Mesothelial cell of epicardium (in vitro differentiated cells): ENCODE data around the gene WNT9A. TPM values are rescaled to one million over a fixed set of nuclear protein-coding genes. Genes with fewer than 3 reads are reported as not detected.
A peak's percentile ranks its signal among the peaks of the same experiment; 100 is the strongest.

Experiments
- DNase-seq, 2 experiments: peaks; one replicate each; pipeline ENCODE4 v3.0.0; 2021; ENCODE audit warnings: low spot score in 2 of 2; ENCODE audit not compliant: unreplicated experiment in 2 of 2
- H3K27ac Mint-ChIP-seq: 2 replicates; pipeline ENCODE4 v1.8.0; 2021; ENCODE audit warnings: mixed read lengths
- H3K27me3 Mint-ChIP-seq: 2 replicates; pipeline ENCODE4 v1.8.0; 2021; ENCODE audit warnings: low read depth, mixed read lengths
- H3K36me3 Mint-ChIP-seq: 2 replicates; pipeline ENCODE4 v1.8.0; 2021; ENCODE audit warnings: mixed read lengths
- H3K4me1 Mint-ChIP-seq: 2 replicates; pipeline ENCODE4 v1.8.0; 2021; ENCODE audit warnings: mixed read lengths
- H3K4me3 Mint-ChIP-seq: 2 replicates; pipeline ENCODE4 v1.8.0; 2021; ENCODE audit warnings: mild to moderate bottlenecking, moderate library complexity, mixed read lengths
- H3K9me3 Mint-ChIP-seq: 2 replicates; pipeline ENCODE4 v1.8.0; 2021; ENCODE audit warnings: mixed read lengths
- total RNA-seq: library from RNA; stranded (reverse); gene quantifications from 3 replicates; pipeline ENCODE4 v1.2.1, GENCODE V29; 2021
- TF ChIP-seq, protein P1 (sequence below): fragments of 200-600 bp; sonication (generic); IDR thresholded peaks from one replicate; pipeline ENCODE4 v1.5.0; 2021; ENCODE audit warnings: antibody characterized with exemption; ENCODE audit not compliant: unreplicated experiment

Gene WNT9A
- total RNA-seq, 1 donor from 2014 or later: 3.9 TPM

DNA sequence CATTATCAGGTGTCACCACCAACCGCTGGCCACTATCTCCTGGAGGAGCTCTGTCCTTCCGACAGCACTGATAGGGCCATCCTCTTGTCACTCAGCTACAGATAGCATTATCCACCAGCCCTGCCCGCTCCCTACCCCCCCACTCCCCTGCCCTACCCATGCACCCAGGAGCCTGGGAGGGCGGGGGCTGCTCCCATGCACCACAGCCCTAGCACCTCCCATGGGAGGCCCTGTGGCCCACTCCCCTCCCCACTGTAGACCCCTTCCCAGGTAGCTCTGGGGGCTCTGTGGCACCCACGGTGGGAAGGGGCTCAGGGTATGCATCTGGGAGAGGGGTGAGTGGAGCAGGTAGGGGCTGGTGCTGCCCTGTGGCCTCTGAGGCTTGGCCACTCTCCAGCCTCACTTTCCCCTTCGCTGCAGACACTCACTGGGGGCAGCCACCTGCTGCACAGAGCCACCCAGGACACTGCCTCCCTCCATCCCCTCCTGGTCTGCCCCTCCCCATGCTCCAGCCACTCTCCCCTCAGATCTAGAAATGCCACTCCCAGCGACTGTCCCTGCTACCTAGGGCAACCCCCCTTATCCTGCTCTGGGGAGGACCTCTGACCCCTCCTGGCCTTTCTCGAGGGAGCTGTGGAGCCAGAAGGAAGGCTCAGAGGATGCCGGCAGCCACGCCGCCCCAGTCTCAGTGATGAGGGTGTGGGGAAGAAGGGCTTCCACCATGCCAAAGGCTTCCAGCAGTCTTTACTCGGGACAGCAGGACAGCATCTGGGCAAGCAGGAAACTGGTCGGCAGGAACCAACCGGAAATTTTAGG, 58.5 kb downstream of the WNT9A start:
- TF ChIP-seq, protein P1, sequence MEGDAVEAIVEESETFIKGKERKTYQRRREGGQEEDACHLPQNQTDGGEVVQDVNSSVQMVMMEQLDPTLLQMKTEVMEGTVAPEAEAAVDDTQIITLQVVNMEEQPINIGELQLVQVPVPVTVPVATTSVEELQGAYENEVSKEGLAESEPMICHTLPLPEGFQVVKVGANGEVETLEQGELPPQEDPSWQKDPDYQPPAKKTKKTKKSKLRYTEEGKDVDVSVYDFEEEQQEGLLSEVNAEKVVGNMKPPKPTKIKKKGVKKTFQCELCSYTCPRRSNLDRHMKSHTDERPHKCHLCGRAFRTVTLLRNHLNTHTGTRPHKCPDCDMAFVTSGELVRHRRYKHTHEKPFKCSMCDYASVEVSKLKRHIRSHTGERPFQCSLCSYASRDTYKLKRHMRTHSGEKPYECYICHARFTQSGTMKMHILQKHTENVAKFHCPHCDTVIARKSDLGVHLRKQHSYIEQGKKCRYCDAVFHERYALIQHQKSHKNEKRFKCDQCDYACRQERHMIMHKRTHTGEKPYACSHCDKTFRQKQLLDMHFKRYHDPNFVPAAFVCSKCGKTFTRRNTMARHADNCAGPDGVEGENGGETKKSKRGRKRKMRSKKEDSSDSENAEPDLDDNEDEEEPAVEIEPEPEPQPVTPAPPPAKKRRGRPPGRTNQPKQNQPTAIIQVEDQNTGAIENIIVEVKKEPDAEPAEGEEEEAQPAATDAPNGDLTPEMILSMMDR: no peak
- DNase-seq: no peak
- Mint-ChIP-seq H3K36me3 (no peaks in the 10 kb centered on the region), H3K27ac (peak overlapping the region; percentile 13), H3K27me3 (no peaks in the 10 kb centered on the region), H3K4me1 (peaks cover 41% of the 10 kb centered on the region), H3K4me3 (no peak overlapping the region), H3K9me3 (no peaks in the 10 kb centered on the region)

DNA sequence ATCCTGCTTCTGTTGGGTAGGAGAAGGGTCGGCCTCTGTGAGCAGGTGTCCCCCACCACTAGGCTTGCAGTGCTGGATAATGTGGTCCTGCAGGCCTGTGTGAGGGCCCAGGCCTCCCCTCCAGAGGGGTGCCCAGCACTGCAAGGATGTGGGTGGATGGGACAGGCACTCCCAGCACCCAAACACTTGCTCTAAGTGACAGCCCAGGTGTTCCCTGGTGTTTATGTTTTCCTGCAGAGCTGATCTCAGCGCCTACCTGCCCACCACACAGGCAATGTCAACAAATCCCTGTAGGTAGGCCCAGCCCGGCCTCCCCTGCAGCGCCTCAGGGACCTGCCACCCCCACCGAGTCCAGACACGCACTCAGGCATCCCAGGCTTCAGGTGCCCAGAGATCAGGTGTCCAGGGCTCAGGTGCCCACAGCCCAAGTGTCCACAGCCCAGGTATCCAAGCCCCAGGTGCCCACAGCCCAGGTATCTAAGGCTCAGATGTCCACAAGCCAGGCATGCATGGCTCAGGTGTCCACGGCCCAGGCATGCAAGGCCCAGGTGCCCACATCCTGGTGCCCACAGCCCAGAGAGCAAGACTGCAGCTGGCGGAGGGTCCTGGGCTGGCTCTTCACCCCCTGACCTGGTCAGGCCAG, 59.2 kb downstream of the WNT9A start:
- Mint-ChIP-seq H3K27me3 (no peaks in the 10 kb centered on the region), H3K36me3 (no peaks in the 10 kb centered on the region), H3K9me3 (no peaks in the 10 kb centered on the region), H3K4me3 (no peak overlapping the region), H3K27ac (peak overlapping the region; percentile 25), H3K4me1 (peaks cover 34% of the 10 kb centered on the region)
- no peak for DNase-seq
- TF ChIP-seq, protein P1: no peak

DNA sequence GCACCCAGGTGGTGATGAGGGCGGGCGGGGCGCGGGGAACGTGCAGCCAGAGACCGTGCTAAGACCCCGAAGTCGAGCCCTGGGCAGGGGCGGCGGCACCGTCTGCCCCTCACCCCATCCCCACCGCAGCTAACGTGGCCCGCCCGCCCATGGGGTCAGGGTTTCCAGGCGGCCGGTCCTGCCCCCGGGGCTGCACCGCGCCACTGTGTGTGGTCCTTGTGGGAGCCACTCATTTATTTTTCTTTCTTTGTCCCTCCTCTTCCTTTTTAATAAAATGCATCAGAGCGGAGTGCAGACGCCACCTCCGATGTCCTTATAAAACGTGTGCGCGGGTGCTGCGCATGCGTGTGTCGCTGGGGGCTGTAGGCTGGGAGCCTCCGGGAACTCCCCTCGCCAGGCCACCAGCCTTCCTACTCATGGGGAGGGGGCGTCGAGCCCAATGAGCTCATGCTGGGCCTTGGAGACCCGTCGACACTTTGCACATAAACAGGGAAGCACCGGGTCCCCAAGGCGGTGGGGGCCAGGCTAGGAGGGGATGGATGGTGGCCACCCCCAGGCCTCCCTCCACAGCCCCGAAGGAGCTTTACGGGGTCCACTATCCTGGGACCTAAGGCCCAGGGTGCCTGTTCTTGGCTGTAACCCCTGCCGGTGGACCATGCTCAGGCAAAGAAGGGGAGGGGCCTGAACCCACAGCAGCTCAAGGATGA, 59.9 kb downstream of the WNT9A start:
- Mint-ChIP-seq H3K4me3 (peak overlapping the region; percentile 62), H3K4me1 (peaks cover 28% of the 10 kb centered on the region), H3K27ac (peak overlapping the region; percentile 88), H3K27me3 (no peaks in the 10 kb centered on the region), H3K36me3 (no peaks in the 10 kb centered on the region), H3K9me3 (no peaks in the 10 kb centered on the region)
- TF ChIP-seq, protein P1: no peak
- DNase-seq: peak; percentile 27 to 50

DNA sequence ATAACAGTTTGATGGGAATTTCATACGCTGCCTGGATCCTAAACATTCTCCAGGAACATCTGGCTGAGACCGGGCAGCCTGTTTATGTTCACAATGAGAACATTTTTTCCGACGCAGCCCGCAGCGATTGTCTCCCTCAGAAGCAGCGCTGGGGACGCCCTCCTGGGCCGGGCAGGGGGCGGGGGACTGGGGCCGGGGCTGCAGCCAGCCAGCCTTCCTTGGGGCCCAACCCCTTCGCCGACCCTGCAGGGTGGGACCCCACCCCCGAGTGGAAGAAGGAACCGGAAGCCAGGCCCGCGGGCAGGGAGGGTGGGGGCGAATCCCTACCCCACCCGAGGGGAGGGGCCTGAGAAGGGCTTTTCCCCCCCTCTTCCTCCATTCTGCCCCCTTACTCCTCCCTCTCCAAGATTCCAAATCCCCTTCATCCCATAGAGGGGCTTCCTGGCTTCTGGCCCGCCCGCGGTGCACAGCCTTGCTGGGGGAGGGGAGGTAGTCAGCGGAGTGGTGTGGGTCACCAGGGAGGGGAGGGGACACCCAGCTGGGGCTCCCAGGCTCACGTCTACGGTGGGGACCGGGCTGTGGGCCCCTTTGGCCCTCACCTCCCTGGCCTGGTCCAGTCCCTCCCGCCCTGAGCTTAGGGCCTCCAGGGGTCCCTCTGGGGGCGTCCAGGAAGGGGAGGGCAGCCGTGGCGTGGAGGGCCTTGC, 60.6 kb downstream of the WNT9A start:
- no peaks in the 10 kb centered on the region for H3K9me3 Mint-ChIP-seq
- peak; percentile 63 to 77 for DNase-seq
- peak overlapping the region; percentile 77 for H3K27ac Mint-ChIP-seq
- H3K4me3 Mint-ChIP-seq: peak overlapping the region; percentile 47
- H3K36me3 Mint-ChIP-seq: no peaks in the 10 kb centered on the region
- H3K4me1 Mint-ChIP-seq: peaks cover 21% of the 10 kb centered on the region
- no peaks in the 10 kb centered on the region for H3K27me3 Mint-ChIP-seq
- TF ChIP-seq, protein P1: no peak

DNA sequence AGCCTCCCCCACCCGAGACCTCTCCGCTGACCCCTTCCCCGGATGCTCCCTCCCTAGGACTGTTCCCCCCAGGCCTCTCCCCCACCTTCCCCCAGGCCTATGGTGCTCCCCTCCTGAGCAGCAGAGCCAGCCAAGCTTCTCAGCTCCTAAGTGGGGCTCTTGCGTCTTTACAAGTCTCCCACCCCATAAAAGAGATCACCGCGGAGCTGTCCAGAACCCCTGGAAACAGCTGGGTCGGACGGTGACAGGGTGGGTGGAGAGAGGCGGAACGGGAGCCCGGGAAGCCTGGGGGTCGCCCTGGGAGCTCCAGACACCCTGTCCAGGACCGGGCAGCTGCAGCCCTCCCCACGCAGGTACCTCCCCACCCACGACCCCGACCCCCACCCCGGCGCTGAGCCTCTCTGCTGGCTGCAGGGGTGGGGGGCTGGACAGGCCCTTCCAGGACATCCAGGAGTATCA, 61.2 kb downstream of the WNT9A start:
- H3K27ac Mint-ChIP-seq: peak overlapping the region; percentile 81
- H3K4me3 Mint-ChIP-seq: peak overlapping the region; percentile 47
- TF ChIP-seq, protein P1: no peak
- H3K27me3 Mint-ChIP-seq: peaks cover 2% of the 10 kb centered on the region
- H3K4me1 Mint-ChIP-seq: peaks cover 16% of the 10 kb centered on the region
- no peaks in the 10 kb centered on the region for H3K36me3 Mint-ChIP-seq
- peak; percentile 18 to 44 for DNase-seq
- no peaks in the 10 kb centered on the region for H3K9me3 Mint-ChIP-seq
